Measurements from ENCODE around the gene HRH4.

GRCh38 chr18:24485681-24486080 is 25.2 kb downstream of the HRH4 start:
- TF ChIP-seq, protein P1, sequence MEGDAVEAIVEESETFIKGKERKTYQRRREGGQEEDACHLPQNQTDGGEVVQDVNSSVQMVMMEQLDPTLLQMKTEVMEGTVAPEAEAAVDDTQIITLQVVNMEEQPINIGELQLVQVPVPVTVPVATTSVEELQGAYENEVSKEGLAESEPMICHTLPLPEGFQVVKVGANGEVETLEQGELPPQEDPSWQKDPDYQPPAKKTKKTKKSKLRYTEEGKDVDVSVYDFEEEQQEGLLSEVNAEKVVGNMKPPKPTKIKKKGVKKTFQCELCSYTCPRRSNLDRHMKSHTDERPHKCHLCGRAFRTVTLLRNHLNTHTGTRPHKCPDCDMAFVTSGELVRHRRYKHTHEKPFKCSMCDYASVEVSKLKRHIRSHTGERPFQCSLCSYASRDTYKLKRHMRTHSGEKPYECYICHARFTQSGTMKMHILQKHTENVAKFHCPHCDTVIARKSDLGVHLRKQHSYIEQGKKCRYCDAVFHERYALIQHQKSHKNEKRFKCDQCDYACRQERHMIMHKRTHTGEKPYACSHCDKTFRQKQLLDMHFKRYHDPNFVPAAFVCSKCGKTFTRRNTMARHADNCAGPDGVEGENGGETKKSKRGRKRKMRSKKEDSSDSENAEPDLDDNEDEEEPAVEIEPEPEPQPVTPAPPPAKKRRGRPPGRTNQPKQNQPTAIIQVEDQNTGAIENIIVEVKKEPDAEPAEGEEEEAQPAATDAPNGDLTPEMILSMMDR (IDR thresholded peaks at IDR 0.05) = no peak
- TF ChIP-seq EP300 (IDR thresholded peaks at IDR 0.05) = no peak
- no peak for TF ChIP-seq POLR2A (IDR thresholded peaks at IDR 0.05)
